Measurements from ENCODE around the gene SLC51B.

Gene SLC51B

DNA sequence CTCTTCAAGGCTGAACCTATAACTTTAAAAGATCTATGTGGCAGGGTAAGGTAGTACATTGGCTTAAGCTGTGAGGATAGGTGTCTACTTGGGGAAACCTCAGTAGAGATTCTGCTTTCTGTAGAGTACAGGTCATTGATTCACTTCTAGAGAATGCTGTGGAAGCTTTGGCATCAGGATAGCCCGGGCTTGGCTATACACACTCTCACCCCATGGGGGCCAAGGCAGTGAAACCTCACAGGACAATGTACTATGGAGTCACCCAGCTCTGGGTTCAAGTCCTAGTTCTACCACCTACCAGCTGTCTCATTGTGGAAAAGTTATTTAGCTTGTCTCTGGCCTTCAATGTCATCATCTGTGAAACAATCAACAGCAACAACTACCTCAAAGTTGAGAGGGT is 24.8 kb upstream of the SLC51B start:
- TF ChIP-seq, protein P1, sequence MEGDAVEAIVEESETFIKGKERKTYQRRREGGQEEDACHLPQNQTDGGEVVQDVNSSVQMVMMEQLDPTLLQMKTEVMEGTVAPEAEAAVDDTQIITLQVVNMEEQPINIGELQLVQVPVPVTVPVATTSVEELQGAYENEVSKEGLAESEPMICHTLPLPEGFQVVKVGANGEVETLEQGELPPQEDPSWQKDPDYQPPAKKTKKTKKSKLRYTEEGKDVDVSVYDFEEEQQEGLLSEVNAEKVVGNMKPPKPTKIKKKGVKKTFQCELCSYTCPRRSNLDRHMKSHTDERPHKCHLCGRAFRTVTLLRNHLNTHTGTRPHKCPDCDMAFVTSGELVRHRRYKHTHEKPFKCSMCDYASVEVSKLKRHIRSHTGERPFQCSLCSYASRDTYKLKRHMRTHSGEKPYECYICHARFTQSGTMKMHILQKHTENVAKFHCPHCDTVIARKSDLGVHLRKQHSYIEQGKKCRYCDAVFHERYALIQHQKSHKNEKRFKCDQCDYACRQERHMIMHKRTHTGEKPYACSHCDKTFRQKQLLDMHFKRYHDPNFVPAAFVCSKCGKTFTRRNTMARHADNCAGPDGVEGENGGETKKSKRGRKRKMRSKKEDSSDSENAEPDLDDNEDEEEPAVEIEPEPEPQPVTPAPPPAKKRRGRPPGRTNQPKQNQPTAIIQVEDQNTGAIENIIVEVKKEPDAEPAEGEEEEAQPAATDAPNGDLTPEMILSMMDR (conservative IDR thresholded peaks at IDR 0.05; ENCODE audit: low read depth, low read length) = no peak
- DNase-seq (ENCODE audit: low read depth) = no peak
- H3K4me3 ChIP-seq (ENCODE audit: low read depth, low read length) = no peak overlapping the region

GRCh38 chr15:65021488-65021887 is 23.7 kb upstream of the SLC51B start:
- no peak for DNase-seq (ENCODE audit: low read depth)
- no peak overlapping the region for H3K4me3 ChIP-seq (ENCODE audit: low read depth, low read length)
- TF ChIP-seq, protein P1 (conservative IDR thresholded peaks at IDR 0.05; ENCODE audit: low read depth, low read length) = no peak

DNA sequence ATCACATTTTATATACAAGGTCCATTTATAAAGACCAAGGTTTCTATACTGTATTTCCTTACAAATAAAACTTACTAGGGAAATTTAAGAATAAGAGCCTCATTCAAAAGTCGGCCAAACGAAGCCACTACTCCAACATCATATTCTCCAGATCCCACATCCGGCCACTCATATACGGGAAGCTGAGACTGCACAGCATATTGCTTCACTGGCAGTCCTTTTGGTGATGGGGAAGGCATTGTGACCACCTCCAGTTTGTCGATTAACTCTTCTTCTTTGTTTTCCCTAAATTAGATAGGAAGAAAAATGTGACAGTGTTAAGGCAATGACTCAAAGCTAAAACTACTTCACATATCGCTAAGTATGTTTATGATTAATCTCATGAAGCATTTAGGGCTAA is 18.4 kb upstream of the SLC51B start:
- TF ChIP-seq, protein P1 (conservative IDR thresholded peaks at IDR 0.05; ENCODE audit: low read depth, low read length) = no peak
- DNase-seq (ENCODE audit: low read depth) = no peak
- no peak overlapping the region for H3K4me3 ChIP-seq (ENCODE audit: low read depth, low read length)

DNA sequence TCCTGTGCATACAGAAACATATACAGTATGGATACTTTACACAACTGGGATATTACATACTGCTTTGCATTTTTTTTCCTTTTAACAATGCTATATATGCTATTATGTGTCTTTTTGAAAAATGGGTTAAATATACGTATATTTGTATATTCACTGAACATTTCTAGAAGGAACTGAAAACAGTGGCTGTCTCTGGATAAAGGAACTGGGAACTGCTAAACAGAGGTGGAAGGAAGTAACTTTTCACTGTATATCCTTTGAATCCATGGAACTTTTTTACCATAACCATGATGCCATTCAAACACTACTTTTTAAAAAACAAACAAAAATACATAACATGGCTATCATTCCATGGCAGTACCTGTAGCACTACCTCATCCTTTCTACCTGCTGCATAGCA is 17.6 kb upstream of the SLC51B start:
- no peak for DNase-seq (ENCODE audit: low read depth)
- TF ChIP-seq, protein P1 (conservative IDR thresholded peaks at IDR 0.05; ENCODE audit: low read depth, low read length) = no peak
- no peak overlapping the region for H3K4me3 ChIP-seq (ENCODE audit: low read depth, low read length)

DNA sequence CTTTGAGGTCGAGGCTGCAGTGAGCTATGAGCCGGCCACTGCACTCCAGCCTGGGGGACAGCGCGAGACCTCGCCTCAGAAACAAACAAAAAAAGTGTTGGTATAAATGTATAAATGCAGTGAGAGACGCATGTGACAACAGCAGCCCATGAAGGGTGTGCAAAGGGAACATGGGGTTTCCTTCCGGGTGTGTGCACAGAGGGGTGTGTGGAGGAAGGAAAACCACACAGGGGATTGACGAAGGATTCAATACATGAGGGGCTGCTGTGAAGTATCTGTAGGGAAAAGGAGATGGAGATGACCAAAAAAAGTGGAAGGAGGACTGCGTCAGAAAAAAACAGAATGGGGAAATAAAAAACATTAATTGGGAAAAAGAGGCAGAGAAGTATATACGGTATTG is 16.8 kb upstream of the SLC51B start:
- peak overlapping the region; percentile 86 for H3K4me3 ChIP-seq (ENCODE audit: low read depth, low read length)
- TF ChIP-seq, protein P1 (conservative IDR thresholded peaks at IDR 0.05; ENCODE audit: low read depth, low read length) = no peak
- no peak for DNase-seq (ENCODE audit: low read depth)

GRCh38 chr15:65028921-65029735 is 16.1 kb upstream of the SLC51B start, which contains the start of gene MTFMT:
Gene MTFMT, minus strand, starts transcription at chr15:65029639. Its CDS starts 26 bp downstream, at chr15:65029613.
- TF ChIP-seq, protein P1 (conservative IDR thresholded peaks at IDR 0.05; ENCODE audit: low read depth, low read length) = peak; percentile 2
- peak; percentile 82 for DNase-seq (ENCODE audit: low read depth)
- peak within 1 kb of the TSS; percentile 86 for H3K4me3 ChIP-seq (ENCODE audit: low read depth, low read length)

- H3K4me3 ChIP-seq (ENCODE audit: low read depth, low read length) = peak overlapping the region; percentile 86
- TF ChIP-seq, protein P1 (conservative IDR thresholded peaks at IDR 0.05; ENCODE audit: low read depth, low read length) = no peak
Observed at GRCh38 chr15:65029736-65030208, 15.4 kb upstream of the SLC51B start.

More at GRCh38 chr15:65029736-65030208, 15.4 kb upstream of the SLC51B start:
- DNase-seq (ENCODE audit: low read depth) = no peak

All from choroid plexus epithelial cell (primary cell).